Astrocyte (in vitro differentiated cells and primary cell): ENCODE data around the gene FAM13C. TPM values are rescaled to one million over a fixed set of nuclear protein-coding genes. Genes with fewer than 3 reads are reported as not detected.

ENCODE experiments used
- DNase-seq: peaks from one replicate; pipeline ENCODE4 v3.0.0-alpha.2; 2010; ENCODE audit warnings: low read depth
- FAIRE-seq: peaks from 2 replicates; lab custom pipeline; 2011; peaks lifted over from hg19 to GRCh38; lab: Jason Lieb, UNC
- H2AFZ ChIP-seq: 2 replicates; pipeline ENCODE4 v1.6.0; 2012; ENCODE audit warnings: low read depth, low read length, inconsistent platforms
- H3K27ac ChIP-seq: 2 replicates; pipeline ENCODE4 v1.5.1; 2011; ENCODE audit warnings: low read depth, low read length, inconsistent platforms
- H3K27me3 ChIP-seq: 2 replicates; pipeline ENCODE4 v1.6.0; 2011; ENCODE audit warnings: low read length, inconsistent platforms; ENCODE audit not compliant: insufficient read depth
- H3K36me3 ChIP-seq: 2 replicates; pipeline ENCODE4 v1.5.1; 2011; ENCODE audit warnings: low read length, inconsistent platforms; ENCODE audit not compliant: insufficient read depth
- H3K4me1 ChIP-seq: 2 replicates; pipeline ENCODE4 v1.5.1; 2011; ENCODE audit warnings: low read length, inconsistent platforms; ENCODE audit not compliant: insufficient read depth
- H3K4me2 ChIP-seq: 2 replicates; pipeline ENCODE4 v1.6.0; 2012; ENCODE audit warnings: low read length, inconsistent platforms
- H3K4me3 ChIP-seq: 2 replicates; pipeline ENCODE4 v1.5.1; 2011; ENCODE audit warnings: low read depth, mild to moderate bottlenecking, low read length, inconsistent platforms; ENCODE audit not compliant: insufficient read depth
- H3K79me2 ChIP-seq: 2 replicates; pipeline ENCODE4 v1.6.0; 2012; ENCODE audit warnings: mild to moderate bottlenecking, low read length, inconsistent platforms; ENCODE audit not compliant: insufficient read depth
- H3K9ac ChIP-seq: 2 replicates; pipeline ENCODE4 v1.6.0; 2012; ENCODE audit warnings: mild to moderate bottlenecking, low read length, inconsistent platforms
- H3K9me3 ChIP-seq: 2 replicates; pipeline ENCODE4 v1.5.1; 2012; ENCODE audit warnings: low read depth, mild to moderate bottlenecking, low read length, inconsistent platforms; ENCODE audit not compliant: insufficient read depth
- H4K20me1 ChIP-seq: 2 replicates; pipeline ENCODE4 v1.6.0; 2012; ENCODE audit warnings: low read length, inconsistent platforms; ENCODE audit not compliant: insufficient read depth
- H3K27ac Mint-ChIP-seq: one replicate; pipeline ENCODE4 v1.8.0; 2021; ENCODE audit warnings: mild to moderate bottlenecking, mixed read lengths; ENCODE audit not compliant: unreplicated experiment
- H3K27me3 Mint-ChIP-seq: one replicate; pipeline ENCODE4 v1.8.0; 2021; ENCODE audit warnings: low read depth, mixed read lengths; ENCODE audit not compliant: unreplicated experiment
- H3K36me3 Mint-ChIP-seq: one replicate; pipeline ENCODE4 v1.8.0; 2021; ENCODE audit warnings: low read depth, mixed read lengths; ENCODE audit not compliant: unreplicated experiment
- H3K4me1 Mint-ChIP-seq: one replicate; pipeline ENCODE4 v1.8.0; 2021; ENCODE audit warnings: low read depth, mixed read lengths; ENCODE audit not compliant: unreplicated experiment
- H3K4me3 Mint-ChIP-seq: one replicate; pipeline ENCODE4 v1.8.0; 2021; ENCODE audit warnings: mild to moderate bottlenecking, moderate library complexity, mixed read lengths; ENCODE audit not compliant: unreplicated experiment
- H3K9me3 Mint-ChIP-seq: one replicate; pipeline ENCODE4 v1.8.0; 2021; ENCODE audit warnings: mild to moderate bottlenecking, mixed read lengths; ENCODE audit not compliant: unreplicated experiment
- EZH2 ChIP-seq: IDR thresholded peaks from 2 replicates; pipeline ENCODE4 v1.6.1; 2012; ENCODE audit warnings: mild to moderate bottlenecking, low read length, inconsistent platforms; ENCODE audit not compliant: insufficient read depth
- total RNA-seq: library from RNA; stranded (reverse); gene quantifications from 2 replicates; pipeline ENCODE4 v1.2.1, GENCODE V29; 2021
- TF ChIP-seq, protein P1 (sequence below): IDR thresholded peaks from 2 replicates; pipeline ENCODE4 v1.5.1; 2011; ENCODE audit warnings: low read depth, mild to moderate bottlenecking, inconsistent platforms, low read length, moderate library complexity; ENCODE audit not compliant: insufficient read depth

The FAM13C gene
- total RNA-seq, 1 donor from 2014 or later, result 8.7 TPM

DNA sequence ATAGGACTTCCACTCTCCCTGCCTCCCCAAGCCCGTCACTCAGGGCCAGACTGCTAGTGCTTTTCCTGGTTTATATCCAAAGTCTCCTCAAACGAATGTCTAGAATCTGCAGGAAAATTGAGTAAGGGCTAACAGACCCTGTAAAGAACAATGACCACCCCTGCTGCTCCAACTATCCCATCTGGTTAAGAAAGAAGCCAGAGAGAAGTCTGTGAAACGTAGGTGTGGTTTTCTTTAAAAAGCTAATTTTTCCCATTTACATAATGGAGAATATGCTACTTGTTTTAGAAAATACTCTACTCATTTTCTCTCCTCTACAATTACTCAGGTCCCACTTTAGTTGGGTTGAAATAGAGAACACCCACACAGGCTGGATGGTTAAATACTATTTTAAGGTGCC, 72.5 kb downstream of the FAM13C start:
- Histone ChIP-seq H3K36me3 (no peaks in the 10 kb centered on the region), H3K9me3 (no peaks in the 10 kb centered on the region), H3K79me2 (no peaks in the 10 kb centered on the region), H3K4me3 (no peak overlapping the region), H3K4me2 (no peak overlapping the region), H3K9ac (no peak overlapping the region), H4K20me1 (no peaks in the 10 kb centered on the region), H2AFZ (no peak overlapping the region), H3K27me3 (no peaks in the 10 kb centered on the region), H3K27ac (no peak overlapping the region), H3K4me1 (no peaks in the 10 kb centered on the region)
- FAIRE-seq (no peak), DNase-seq (no peak)
- H3K36me3 Mint-ChIP-seq, result no peaks in the 10 kb centered on the region
- no peaks in the 10 kb centered on the region for H3K9me3 Mint-ChIP-seq
- H3K27ac Mint-ChIP-seq, result no peak overlapping the region
- TF ChIP-seq, protein P1, sequence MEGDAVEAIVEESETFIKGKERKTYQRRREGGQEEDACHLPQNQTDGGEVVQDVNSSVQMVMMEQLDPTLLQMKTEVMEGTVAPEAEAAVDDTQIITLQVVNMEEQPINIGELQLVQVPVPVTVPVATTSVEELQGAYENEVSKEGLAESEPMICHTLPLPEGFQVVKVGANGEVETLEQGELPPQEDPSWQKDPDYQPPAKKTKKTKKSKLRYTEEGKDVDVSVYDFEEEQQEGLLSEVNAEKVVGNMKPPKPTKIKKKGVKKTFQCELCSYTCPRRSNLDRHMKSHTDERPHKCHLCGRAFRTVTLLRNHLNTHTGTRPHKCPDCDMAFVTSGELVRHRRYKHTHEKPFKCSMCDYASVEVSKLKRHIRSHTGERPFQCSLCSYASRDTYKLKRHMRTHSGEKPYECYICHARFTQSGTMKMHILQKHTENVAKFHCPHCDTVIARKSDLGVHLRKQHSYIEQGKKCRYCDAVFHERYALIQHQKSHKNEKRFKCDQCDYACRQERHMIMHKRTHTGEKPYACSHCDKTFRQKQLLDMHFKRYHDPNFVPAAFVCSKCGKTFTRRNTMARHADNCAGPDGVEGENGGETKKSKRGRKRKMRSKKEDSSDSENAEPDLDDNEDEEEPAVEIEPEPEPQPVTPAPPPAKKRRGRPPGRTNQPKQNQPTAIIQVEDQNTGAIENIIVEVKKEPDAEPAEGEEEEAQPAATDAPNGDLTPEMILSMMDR, result no peak
- no peak for TF ChIP-seq EZH2
- no peaks in the 10 kb centered on the region for H3K27me3 Mint-ChIP-seq
- no peak overlapping the region for H3K4me3 Mint-ChIP-seq
- no peaks in the 10 kb centered on the region for H3K4me1 Mint-ChIP-seq

DNA sequence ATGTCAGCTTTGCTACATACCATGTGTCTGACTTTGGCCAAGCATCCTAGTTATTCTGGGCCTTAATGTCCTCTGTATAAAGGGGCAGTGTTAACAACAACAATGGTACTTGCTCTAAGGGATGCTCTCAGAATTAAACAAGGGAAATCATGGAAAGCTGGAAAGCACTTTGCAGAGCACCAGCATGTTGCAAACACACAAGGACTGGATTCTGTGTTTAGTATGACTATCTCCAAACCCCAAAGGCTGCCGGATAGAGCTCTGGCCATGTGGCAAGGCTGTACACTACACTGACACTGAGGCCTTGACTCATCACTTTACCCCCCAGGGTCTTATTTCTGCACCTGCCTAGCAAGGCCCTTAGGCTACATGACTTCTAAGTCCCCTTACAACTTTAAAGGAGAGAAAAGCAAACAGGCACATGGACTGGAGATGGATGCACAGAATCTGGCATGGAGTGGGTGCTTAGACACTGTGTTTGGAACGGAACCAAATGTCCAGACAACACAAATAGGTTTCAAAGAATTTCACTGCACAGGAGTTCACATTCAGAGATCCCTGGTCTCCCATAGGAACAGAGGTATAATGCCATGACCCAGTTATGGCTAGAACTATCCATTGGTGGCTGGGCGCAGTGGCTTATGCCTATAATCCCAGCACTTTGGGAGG, 74.6 kb downstream of the FAM13C start:
- TF ChIP-seq EZH2, result no peak
- TF ChIP-seq, protein P1, result no peak
- peaks cover under 1% of the 10 kb centered on the region for H3K36me3 Mint-ChIP-seq
- H3K27ac Mint-ChIP-seq, result no peak overlapping the region
- no peaks in the 10 kb centered on the region for H3K9me3 ChIP-seq
- no peak for FAIRE-seq
- H3K9me3 Mint-ChIP-seq, result no peaks in the 10 kb centered on the region
- no peaks in the 10 kb centered on the region for H3K36me3 ChIP-seq
- H3K79me2 ChIP-seq, result no peaks in the 10 kb centered on the region
- H3K27me3 ChIP-seq, result no peaks in the 10 kb centered on the region
- H4K20me1 ChIP-seq, result no peaks in the 10 kb centered on the region
- H3K27ac ChIP-seq, result no peak overlapping the region
- H3K4me2 ChIP-seq, result no peak overlapping the region
- no peak overlapping the region for H2AFZ ChIP-seq
- no peaks in the 10 kb centered on the region for H3K27me3 Mint-ChIP-seq
- no peak overlapping the region for H3K9ac ChIP-seq
- no peak overlapping the region for H3K4me3 ChIP-seq
- no peak overlapping the region for H3K4me3 Mint-ChIP-seq
- peak; percentile 3 for DNase-seq
- H3K4me1 Mint-ChIP-seq, result peaks cover 6% of the 10 kb centered on the region
- no peaks in the 10 kb centered on the region for H3K4me1 ChIP-seq

DNA sequence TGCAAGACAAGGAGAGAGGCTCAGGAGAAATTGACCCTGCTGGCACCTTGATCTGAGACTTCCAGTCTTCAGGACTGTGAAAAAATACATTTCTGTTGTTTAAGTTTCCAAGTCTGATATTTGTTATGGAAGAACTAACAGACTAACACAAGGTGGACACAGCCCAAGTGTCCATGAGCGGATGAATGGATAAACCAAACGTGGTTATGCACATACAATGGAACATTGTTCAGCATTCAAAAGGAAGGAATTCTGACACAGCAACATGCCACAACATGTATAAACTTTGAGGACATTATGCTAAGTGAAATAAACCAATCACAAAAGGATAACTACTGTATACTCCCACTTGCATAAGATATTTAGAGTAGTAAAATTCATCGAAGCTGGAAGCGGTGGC, 76.5 kb downstream of the FAM13C start:
- no peak for DNase-seq
- Histone ChIP-seq H3K9me3 (no peaks in the 10 kb centered on the region), H3K27me3 (no peaks in the 10 kb centered on the region), H3K9ac (no peak overlapping the region), H3K4me3 (no peak overlapping the region), H3K79me2 (no peaks in the 10 kb centered on the region), H2AFZ (no peak overlapping the region), H3K4me2 (no peak overlapping the region), H4K20me1 (no peaks in the 10 kb centered on the region), H3K36me3 (no peaks in the 10 kb centered on the region), H3K27ac (no peak overlapping the region), H3K4me1 (no peaks in the 10 kb centered on the region)
- FAIRE-seq, result no peak
- peaks cover 9% of the 10 kb centered on the region for H3K4me1 Mint-ChIP-seq
- peaks cover 2% of the 10 kb centered on the region for H3K36me3 Mint-ChIP-seq
- H3K9me3 Mint-ChIP-seq, result no peaks in the 10 kb centered on the region
- H3K27ac Mint-ChIP-seq, result no peak overlapping the region
- TF ChIP-seq EZH2, result no peak
- no peak overlapping the region for H3K4me3 Mint-ChIP-seq
- H3K27me3 Mint-ChIP-seq, result no peaks in the 10 kb centered on the region
